ENCODE measurements around the gene HMGXB4. TPM values are rescaled to one million over a fixed set of nuclear protein-coding genes. Genes with fewer than 3 reads are reported as not detected.
A peak's percentile ranks its signal among the peaks of the same experiment; 100 is the strongest.

HMGXB4 gene
- total and polyA plus RNA-seq, 2 donors: 8.8 to 9.5 TPM

GRCh38 chr22:35326854-35327562 is 69.7 kb downstream of the HMGXB4 start:
- Histone ChIP-seq H3K36me3 (ENCODE audit: control insufficient read depth in 2 of 2, insufficient read depth in 2 of 2, low read length in 1 of 2) (peaks cover 56% of the 10 kb centered on the region in 2 donors), H3K27me3 (ENCODE audit: control insufficient read depth in 2 of 2, insufficient read depth in 1 of 2, low read length in 1 of 2) (no peaks in the 10 kb centered on the region)
- 98% methylated on average over 17 of the region's 17 CpGs for WGBS

GRCh38 chr22:35327690-35328471 is 70.6 kb downstream of the HMGXB4 start:
- Histone ChIP-seq H3K4me1 (ENCODE audit: control insufficient read depth in 2 of 2, insufficient read depth in 2 of 2, low read length in 2 of 2) (peaks cover 15 to 34% of the 10 kb centered on the region in 2 donors), H3K27me3 (ENCODE audit: control insufficient read depth in 2 of 2, insufficient read depth in 1 of 2, low read length in 1 of 2) (no peaks in the 10 kb centered on the region), H3K27ac (ENCODE audit: low read depth in 1 of 2, low read length in 1 of 2) (no peak overlapping the region), H3K4me3 (ENCODE audit: low read length in 2 of 2) (no peak overlapping the region), H3K9me3 (ENCODE audit: control insufficient read depth in 2 of 2, insufficient read depth in 1 of 2, low read length in 1 of 2) (peaks cover 0 to 9% of the 10 kb centered on the region in 2 donors), H3K36me3 (ENCODE audit: control insufficient read depth in 2 of 2, insufficient read depth in 2 of 2, low read length in 1 of 2) (peaks cover 50 to 51% of the 10 kb centered on the region in 2 donors)
- DNase-seq (ENCODE audit: low read depth in 6 of 9, low spot score in 9 of 9): no peak
- WGBS: 97% methylated on average over 21 of the region's 21 CpGs

More at GRCh38 chr22:35326854-35327562, 69.7 kb downstream of the HMGXB4 start:
- Histone ChIP-seq H3K27ac (ENCODE audit: low read depth in 1 of 2, low read length in 1 of 2) (no peak overlapping the region), H3K4me3 (ENCODE audit: low read length in 2 of 2) (no peak overlapping the region), H3K4me1 (ENCODE audit: control insufficient read depth in 2 of 2, insufficient read depth in 2 of 2, low read length in 2 of 2) (peaks cover 15 to 26% of the 10 kb centered on the region in 2 donors), H3K9me3 (ENCODE audit: control insufficient read depth in 2 of 2, insufficient read depth in 1 of 2, low read length in 1 of 2) (peaks cover 0 to 9% of the 10 kb centered on the region in 2 donors)
- DNase-seq (ENCODE audit: low read depth in 6 of 9, low spot score in 9 of 9): no peak

- Histone ChIP-seq H3K4me1 (ENCODE audit: control insufficient read depth in 2 of 2, insufficient read depth in 2 of 2, low read length in 2 of 2) (peaks cover 17 to 40% of the 10 kb centered on the region in 2 donors), H3K27me3 (ENCODE audit: control insufficient read depth in 2 of 2, insufficient read depth in 1 of 2, low read length in 1 of 2) (no peaks in the 10 kb centered on the region), H3K9me3 (ENCODE audit: control insufficient read depth in 2 of 2, insufficient read depth in 1 of 2, low read length in 1 of 2) (peaks cover 0 to 9% of the 10 kb centered on the region in 2 donors), H3K4me3 (ENCODE audit: low read length in 2 of 2) (no peak overlapping the region), H3K36me3 (ENCODE audit: control insufficient read depth in 2 of 2, insufficient read depth in 2 of 2, low read length in 1 of 2) (peaks cover 50 to 51% of the 10 kb centered on the region in 2 donors), H3K27ac (ENCODE audit: low read depth in 1 of 2, low read length in 1 of 2) (no peak overlapping the region)
- no peak for DNase-seq (ENCODE audit: low read depth in 6 of 9, low spot score in 9 of 9)
- WGBS: 96% methylated on average over 15 of the region's 15 CpGs
Measured at GRCh38 chr22:35328472-35328885, 71.2 kb downstream of the HMGXB4 start.

- no peak for DNase-seq (ENCODE audit: low read depth in 6 of 9, low spot score in 9 of 9)
- H3K4me3 ChIP-seq (ENCODE audit: low read length in 2 of 2): no peak overlapping the region
- peaks cover 25 to 48% of the 10 kb centered on the region in 2 donors for H3K4me1 ChIP-seq (ENCODE audit: control insufficient read depth in 2 of 2, insufficient read depth in 2 of 2, low read length in 2 of 2)
- no peak overlapping the region for H3K27ac ChIP-seq (ENCODE audit: low read depth in 1 of 2, low read length in 1 of 2)
- no peaks in the 10 kb centered on the region for H3K27me3 ChIP-seq (ENCODE audit: control insufficient read depth in 2 of 2, insufficient read depth in 1 of 2, low read length in 1 of 2)
- peaks cover 0 to 9% of the 10 kb centered on the region in 2 donors for H3K9me3 ChIP-seq (ENCODE audit: control insufficient read depth in 2 of 2, insufficient read depth in 1 of 2, low read length in 1 of 2)
- 75% methylated on average over 12 of the region's 12 CpGs for WGBS
- peaks cover 43 to 48% of the 10 kb centered on the region in 2 donors for H3K36me3 ChIP-seq (ENCODE audit: control insufficient read depth in 2 of 2, insufficient read depth in 2 of 2, low read length in 1 of 2)
Measured at GRCh38 chr22:35329114-35329847, 72.0 kb downstream of the HMGXB4 start.

- Histone ChIP-seq H3K27me3 (ENCODE audit: control insufficient read depth in 2 of 2, insufficient read depth in 1 of 2, low read length in 1 of 2) (no peaks in the 10 kb centered on the region), H3K36me3 (ENCODE audit: control insufficient read depth in 2 of 2, insufficient read depth in 2 of 2, low read length in 1 of 2) (peaks cover 42 to 46% of the 10 kb centered on the region in 2 donors), H3K4me1 (ENCODE audit: control insufficient read depth in 2 of 2, insufficient read depth in 2 of 2, low read length in 2 of 2) (peaks cover 35 to 59% of the 10 kb centered on the region in 2 donors), H3K27ac (ENCODE audit: low read depth in 1 of 2, low read length in 1 of 2) (peak overlapping the region; percentile 68 to 86), H3K9me3 (ENCODE audit: control insufficient read depth in 2 of 2, insufficient read depth in 1 of 2, low read length in 1 of 2) (peaks cover 0 to 9% of the 10 kb centered on the region in 2 donors), H3K4me3 (ENCODE audit: low read length in 2 of 2) (no peak overlapping the region)
- whole genome bisulfite sequencing: 18% methylated on average over 16 of the region's 16 CpGs
- peak in 4 of 9 donors; percentile 58 to 88 (median 78) for DNase-seq (ENCODE audit: low read depth in 6 of 9, low spot score in 9 of 9)
Measured at GRCh38 chr22:35330258-35330861, 73.1 kb downstream of the HMGXB4 start.

- Histone ChIP-seq H3K9me3 (ENCODE audit: control insufficient read depth in 2 of 2, insufficient read depth in 1 of 2, low read length in 1 of 2) (peaks cover 0 to 9% of the 10 kb centered on the region in 2 donors), H3K27me3 (ENCODE audit: control insufficient read depth in 2 of 2, insufficient read depth in 1 of 2, low read length in 1 of 2) (no peaks in the 10 kb centered on the region), H3K36me3 (ENCODE audit: control insufficient read depth in 2 of 2, insufficient read depth in 2 of 2, low read length in 1 of 2) (peaks cover 38 to 49% of the 10 kb centered on the region in 2 donors), H3K4me1 (ENCODE audit: control insufficient read depth in 2 of 2, insufficient read depth in 2 of 2, low read length in 2 of 2) (peaks cover 47 to 75% of the 10 kb centered on the region in 2 donors), H3K4me3 (ENCODE audit: low read length in 2 of 2) (no peak overlapping the region), H3K27ac (ENCODE audit: low read depth in 1 of 2, low read length in 1 of 2) (peak overlapping the region in 1 of 2 donors; percentile 61)
- 91% methylated on average over 6 of the region's 6 CpGs for WGBS
- peak in 1 of 9 donors; percentile 44 for DNase-seq (ENCODE audit: low read depth in 6 of 9, low spot score in 9 of 9)
Measured at GRCh38 chr22:35332278-35332677, 75.0 kb downstream of the HMGXB4 start.

- Histone ChIP-seq H3K9me3 (ENCODE audit: control insufficient read depth in 2 of 2, insufficient read depth in 1 of 2, low read length in 1 of 2) (peaks cover 0 to 9% of the 10 kb centered on the region in 2 donors), H3K4me3 (ENCODE audit: low read length in 2 of 2) (no peak overlapping the region), H3K27me3 (ENCODE audit: control insufficient read depth in 2 of 2, insufficient read depth in 1 of 2, low read length in 1 of 2) (no peaks in the 10 kb centered on the region), H3K27ac (ENCODE audit: low read depth in 1 of 2, low read length in 1 of 2) (no peak overlapping the region), H3K36me3 (ENCODE audit: control insufficient read depth in 2 of 2, insufficient read depth in 2 of 2, low read length in 1 of 2) (peaks cover 32 to 45% of the 10 kb centered on the region in 2 donors), H3K4me1 (ENCODE audit: control insufficient read depth in 2 of 2, insufficient read depth in 2 of 2, low read length in 2 of 2) (peaks cover 47 to 76% of the 10 kb centered on the region in 2 donors)
- DNase-seq (ENCODE audit: low read depth in 6 of 9, low spot score in 9 of 9): no peak
- WGBS: 96% methylated on average over 7 of the region's 7 CpGs
Measured at GRCh38 chr22:35333220-35333619, 75.9 kb downstream of the HMGXB4 start.

GRCh38 chr22:35334004-35334403 is 76.7 kb downstream of the HMGXB4 start:
- WGBS: 10% methylated on average over 9 of the region's 9 CpGs
- peak overlapping the region in 1 of 2 donors; percentile 75 for H3K27ac ChIP-seq (ENCODE audit: low read depth in 1 of 2, low read length in 1 of 2)
- H3K4me3 ChIP-seq (ENCODE audit: low read length in 2 of 2): no peak overlapping the region
- peaks cover 37 to 46% of the 10 kb centered on the region in 2 donors for H3K36me3 ChIP-seq (ENCODE audit: control insufficient read depth in 2 of 2, insufficient read depth in 2 of 2, low read length in 1 of 2)
- no peaks in the 10 kb centered on the region for H3K27me3 ChIP-seq (ENCODE audit: control insufficient read depth in 2 of 2, insufficient read depth in 1 of 2, low read length in 1 of 2)
- DNase-seq (ENCODE audit: low read depth in 6 of 9, low spot score in 9 of 9): peak in 5 of 9 donors; percentile 48 to 81 (median 62)
- peaks cover 0 to 9% of the 10 kb centered on the region in 2 donors for H3K9me3 ChIP-seq (ENCODE audit: control insufficient read depth in 2 of 2, insufficient read depth in 1 of 2, low read length in 1 of 2)
- peaks cover 47 to 76% of the 10 kb centered on the region in 2 donors for H3K4me1 ChIP-seq (ENCODE audit: control insufficient read depth in 2 of 2, insufficient read depth in 2 of 2, low read length in 2 of 2)
